ENCODE results near the gene PDXK.

PDXK gene

GRCh38 chr21:43681650-43682049 is 37.3 kb upstream of the PDXK start:
- POLR2A ChIA-PET, result no interaction called here
- no peak for DNase-seq (ENCODE audit: extremely low spot score)
- CTCF ChIA-PET, result no interaction called here

GRCh38 chr21:43684424-43684823 is 34.5 kb upstream of the PDXK start:
- ChIA-PET CTCF (interaction anchor here (1.4 kb wide), 1 partner anchor 12 kb away, joined by 4 read pairs; no protein-coding TSS in a partner anchor), POLR2A (no interaction called here)
- DNase-seq (ENCODE audit: extremely low spot score), result no peak
- TF ChIP-seq CTCF (IDR thresholded peaks at IDR 0.05; ENCODE audit: control extremely low read depth, extremely low read depth, low read depth, missing control alignments), result no peak

More at GRCh38 chr21:43681650-43682049, 37.3 kb upstream of the PDXK start:
- TF ChIP-seq CTCF (IDR thresholded peaks at IDR 0.05; ENCODE audit: control extremely low read depth, extremely low read depth, low read depth, missing control alignments), result no peak

DNA sequence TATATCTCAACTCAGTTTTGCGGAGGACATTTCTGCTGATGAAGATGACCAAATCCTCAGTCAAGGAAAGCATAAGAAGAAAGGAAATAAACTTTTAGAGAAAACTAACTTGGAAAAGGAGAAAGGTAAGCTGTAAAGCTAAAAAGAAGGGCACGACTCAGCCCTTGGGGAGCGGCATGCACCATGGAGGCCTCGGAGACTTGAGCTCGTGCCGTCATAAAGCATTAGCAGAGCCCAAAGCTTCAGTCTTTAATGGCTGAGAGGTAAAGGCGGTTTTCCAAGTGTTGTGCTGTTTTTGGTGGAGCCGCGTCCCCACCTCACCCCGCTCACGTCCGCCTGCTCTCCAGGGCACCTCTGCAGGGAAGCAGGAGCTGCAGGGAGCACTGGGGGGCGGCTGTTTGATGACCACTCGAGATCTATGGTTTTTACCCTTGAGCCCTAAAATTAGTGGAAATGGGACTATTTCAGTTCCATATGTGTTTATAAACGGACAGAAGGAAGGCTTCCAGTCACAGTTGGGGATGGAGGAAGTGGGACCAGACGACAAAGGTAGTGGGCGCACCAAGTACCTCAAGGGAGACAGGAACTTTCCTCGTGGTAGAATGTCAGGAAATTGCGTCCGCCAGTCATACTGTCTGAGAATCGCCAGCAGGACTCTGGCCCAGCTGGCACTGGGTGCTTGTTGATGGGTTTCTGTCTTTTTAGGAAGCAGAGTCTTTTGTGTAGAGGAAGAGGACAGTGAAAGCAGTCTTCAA is 31.9 kb upstream of the PDXK start:
- CTCF ChIA-PET, result interaction anchor here (1.0 to 1.7 kb wide), 4 partner anchors 10 to 35 kb away, joined by 3 to 5 read pairs (median 4); no protein-coding TSS in a partner anchor
- no peak for TF ChIP-seq CTCF (IDR thresholded peaks at IDR 0.05; ENCODE audit: control extremely low read depth, extremely low read depth, low read depth, missing control alignments)

GRCh38 chr21:43687566-43688399 is 31.1 kb upstream of the PDXK start:
- ChIA-PET POLR2A (no interaction called here), CTCF (interaction anchor here (0.7 to 1.7 kb wide), 3 partner anchors 11 to 27 kb away, joined by 3 to 5 read pairs (median 3); no protein-coding TSS in a partner anchor)
- TF ChIP-seq CTCF (IDR thresholded peaks at IDR 0.05; ENCODE audit: control extremely low read depth, extremely low read depth, low read depth, missing control alignments), result no peak
- DNase-seq (ENCODE audit: extremely low spot score), result no peak

More for the DNA sequence above, 31.9 kb upstream of the PDXK start:
- DNase-seq (ENCODE audit: extremely low spot score), result no peak
- POLR2A ChIA-PET, result no interaction called here

DNA sequence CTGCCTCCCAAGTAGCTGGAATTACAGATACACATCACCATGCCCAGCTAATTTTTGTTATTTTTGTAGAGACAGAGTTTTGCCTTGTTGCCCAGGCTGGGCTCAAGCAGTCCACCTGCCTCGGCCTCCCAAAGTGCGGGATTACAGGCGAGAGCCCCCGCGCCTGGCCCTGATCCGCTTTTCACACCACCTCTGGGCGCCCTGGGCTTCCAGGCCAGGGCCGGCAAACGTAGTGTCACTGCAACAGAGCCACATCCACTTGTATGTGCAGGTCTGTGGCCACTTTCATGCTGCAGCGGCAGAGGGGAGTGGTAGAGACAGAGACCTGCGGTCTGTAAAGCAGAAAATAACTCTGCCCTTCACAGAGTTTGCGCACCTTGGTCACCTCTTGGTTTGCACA is 30.0 kb upstream of the PDXK start:
- POLR2A ChIA-PET, result no interaction called here
- TF ChIP-seq CTCF (IDR thresholded peaks at IDR 0.05; ENCODE audit: control extremely low read depth, extremely low read depth, low read depth, missing control alignments), result no peak
- DNase-seq (ENCODE audit: extremely low spot score), result no peak
- CTCF ChIA-PET, result interaction anchor here (0.7 kb wide), 1 partner anchor 25 kb away, joined by 3 read pairs; no protein-coding TSS in a partner anchor

DNA sequence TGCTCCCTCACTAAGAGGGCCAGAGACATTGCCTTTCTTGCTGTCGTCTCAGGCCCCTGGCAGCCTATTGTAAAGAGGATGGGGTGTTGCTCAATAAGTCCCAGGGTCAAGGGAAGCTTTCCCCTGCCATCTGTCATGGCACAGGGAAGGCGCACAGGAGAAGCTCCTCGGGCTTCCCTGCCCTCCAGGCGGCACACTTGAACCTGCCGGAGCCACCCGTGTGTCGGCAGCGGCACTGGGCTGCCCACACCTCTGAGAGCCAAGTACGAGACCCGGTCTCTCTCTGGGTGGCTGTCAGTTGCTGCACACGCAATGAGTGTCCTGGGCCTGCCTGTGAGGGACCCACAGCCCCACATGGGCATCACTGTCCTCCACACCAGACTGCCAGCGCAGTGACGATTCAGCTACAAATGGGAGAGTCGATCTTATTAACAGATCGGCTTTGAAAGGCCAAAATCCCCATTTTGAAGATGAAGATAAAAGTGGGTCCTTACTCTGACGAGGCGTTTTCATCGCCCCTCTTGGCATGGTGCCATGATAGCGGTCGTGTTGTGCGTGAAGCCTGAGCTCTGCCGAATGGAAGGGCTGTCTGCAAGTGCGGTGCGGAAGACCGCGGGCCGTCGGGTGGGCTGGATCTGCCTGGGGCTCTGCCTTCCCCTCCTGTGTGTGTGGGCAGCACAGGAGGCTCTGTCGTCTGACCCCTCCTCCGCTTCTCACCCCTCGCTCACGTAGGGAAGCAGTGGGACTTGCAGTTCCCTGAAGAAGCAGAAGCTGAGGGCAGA is 29.2 kb upstream of the PDXK start:
- no peak for TF ChIP-seq CTCF (IDR thresholded peaks at IDR 0.05; ENCODE audit: control extremely low read depth, extremely low read depth, low read depth, missing control alignments)
- POLR2A ChIA-PET, result no interaction called here
- CTCF ChIA-PET, result no interaction called here
- DNase-seq (ENCODE audit: extremely low spot score), result no peak

Measured in GM10248 (cell line).